HG02870 (cell line): ENCODE measurements around the gene CMTM7.
"Not testable (repeated sequence)": the region's sequence is repeated elsewhere in the genome, so short reads cannot be mapped to it uniquely, and the experiment has no call there.

Experiments used
- ATAC-seq: cut with Tn5 transposase; IDR thresholded peaks from one replicate; pipeline ENCODE4 v1.9.1; 2021; ENCODE audit warnings: mild to moderate bottlenecking, moderate library complexity; ENCODE audit not compliant: unreplicated experiment

Gene CMTM7

DNA sequence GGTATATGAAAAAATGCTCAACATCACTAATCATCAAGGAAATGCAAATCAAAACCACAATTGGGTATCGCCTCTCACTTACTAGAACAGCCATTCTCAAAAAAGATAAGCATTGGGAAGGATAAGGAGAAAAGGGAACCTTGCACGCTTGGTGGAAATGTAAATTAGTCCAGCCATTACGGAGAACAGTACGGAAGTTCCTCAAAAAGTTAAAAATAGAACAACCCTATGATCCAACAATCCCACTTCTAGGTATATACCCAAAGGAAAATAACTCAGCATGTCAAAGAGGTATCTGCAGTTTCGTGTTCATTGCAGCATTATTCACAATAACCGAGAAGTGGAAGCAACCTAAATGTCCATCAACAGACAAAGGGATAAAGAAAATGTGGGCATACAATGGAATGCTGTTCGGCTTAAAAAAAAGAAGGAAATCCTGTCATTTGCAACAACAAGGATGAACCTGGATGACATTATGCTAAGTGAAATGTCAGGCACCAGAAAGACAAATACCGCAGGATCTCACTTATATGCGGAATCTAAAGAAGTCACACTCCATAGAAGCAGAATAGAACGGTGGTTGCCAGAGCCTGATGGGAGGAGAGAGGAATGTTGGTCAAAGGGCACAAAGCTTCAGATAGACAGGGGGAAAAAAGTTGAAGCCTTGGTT, 11.7 kb upstream of the CMTM7 start:
- no peak for ATAC-seq

DNA sequence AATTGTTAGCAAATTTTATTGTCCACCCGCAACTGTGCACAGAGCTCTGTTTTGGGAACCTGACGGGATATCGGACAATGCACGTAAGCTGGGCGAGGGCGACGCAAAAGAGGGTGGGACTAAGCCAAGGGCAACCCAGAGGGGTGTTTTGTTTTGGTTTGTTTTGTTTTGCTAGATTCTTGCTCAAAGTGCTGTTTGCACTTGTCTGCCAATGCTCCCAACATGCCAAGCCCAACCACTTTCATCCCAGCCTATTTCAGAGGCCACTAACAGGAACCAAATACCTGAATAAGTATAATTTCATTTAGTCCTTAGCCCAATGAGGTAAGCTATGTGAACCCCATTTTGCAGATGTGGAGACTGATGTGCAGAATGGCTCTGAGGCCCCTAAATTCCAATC, 9.7 kb upstream of the CMTM7 start:
- no peak for ATAC-seq

DNA sequence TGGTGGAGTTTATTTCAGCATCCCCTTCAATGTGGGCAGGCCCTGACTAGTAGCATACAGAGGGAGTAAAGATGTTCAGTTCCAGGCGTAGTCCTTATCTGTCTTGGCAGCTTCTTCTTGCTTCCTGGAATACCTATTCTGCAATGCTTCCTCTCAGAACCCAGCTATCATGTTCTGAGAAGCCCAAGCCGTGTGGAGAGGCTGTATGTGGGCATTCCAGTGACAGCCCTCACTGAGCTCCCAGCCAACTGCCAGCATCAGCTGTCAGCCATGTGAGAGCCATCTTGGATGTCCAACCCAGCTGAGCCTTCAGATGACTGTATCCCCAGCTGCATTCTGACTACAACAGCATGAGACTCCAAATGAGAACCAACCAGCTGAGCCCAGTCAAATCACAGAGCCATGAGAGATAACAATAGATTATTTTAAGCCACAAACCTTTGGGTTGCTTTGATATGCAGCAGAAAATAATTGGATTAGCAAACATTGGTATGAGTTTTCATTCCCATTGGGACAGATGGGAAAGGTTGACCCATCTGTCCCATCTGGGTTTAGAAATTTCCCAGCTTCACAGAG, 8.4 kb upstream of the CMTM7 start:
- no peak for ATAC-seq

DNA sequence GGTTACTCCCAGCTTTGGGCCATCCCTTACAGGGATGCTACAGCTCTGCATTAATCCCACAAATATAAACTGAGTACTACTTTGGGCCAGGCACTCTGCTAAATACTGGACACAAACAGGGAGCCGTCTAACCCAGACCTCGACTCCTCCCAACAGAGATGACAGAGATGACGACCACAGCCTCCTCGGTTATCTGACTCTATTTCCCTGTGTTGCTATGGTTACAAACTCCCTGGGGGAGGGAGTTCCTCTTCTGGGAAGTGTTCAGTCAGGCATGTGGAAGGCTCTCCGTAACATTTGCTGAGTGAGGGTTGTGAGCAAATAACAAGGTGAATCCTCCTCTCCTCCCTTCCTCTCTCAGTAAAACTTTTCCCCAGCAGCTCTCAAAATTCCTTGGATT, 6.7 kb upstream of the CMTM7 start:
- ATAC-seq = no peak

DNA sequence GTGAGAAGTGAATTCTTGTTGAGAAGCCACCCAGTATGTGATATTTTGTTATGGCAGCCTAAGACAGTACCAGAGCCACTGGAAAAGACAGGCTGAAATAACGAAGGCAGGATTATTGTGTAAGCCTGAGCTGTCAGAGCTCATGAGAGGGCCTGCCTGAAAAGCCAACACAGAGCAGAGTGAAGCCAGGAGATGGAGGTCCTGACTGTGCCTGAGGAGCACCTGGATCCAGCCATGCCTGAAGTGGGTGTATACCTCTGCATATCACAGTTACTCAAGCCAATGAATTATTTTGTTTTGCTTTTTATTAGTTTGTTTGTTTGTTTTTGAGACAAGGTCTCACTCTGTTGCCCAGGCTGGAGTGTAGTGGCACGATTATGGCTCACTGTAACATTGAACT, 4.1 kb upstream of the CMTM7 start:
- no peak for ATAC-seq

DNA sequence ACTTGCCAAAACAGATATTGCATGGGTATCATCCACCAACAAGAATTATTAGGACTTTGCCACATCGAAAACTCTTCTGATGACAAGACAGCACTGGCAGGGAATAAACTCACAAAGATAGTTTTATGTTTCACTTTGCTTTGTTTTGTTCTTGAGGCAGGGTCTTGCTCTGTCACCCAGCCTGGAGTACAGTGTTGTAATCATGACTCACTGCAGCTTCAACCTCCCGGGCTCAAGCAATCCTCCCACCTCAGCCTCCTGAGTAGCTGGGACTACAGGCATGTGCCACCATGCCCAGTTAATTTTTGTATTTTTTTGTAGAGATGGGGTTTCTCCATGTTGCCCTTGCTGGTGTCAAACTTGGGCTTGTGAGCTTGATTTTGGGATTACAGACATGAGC, 2.1 kb upstream of the CMTM7 start:
- ATAC-seq = not testable (repeated sequence)

DNA sequence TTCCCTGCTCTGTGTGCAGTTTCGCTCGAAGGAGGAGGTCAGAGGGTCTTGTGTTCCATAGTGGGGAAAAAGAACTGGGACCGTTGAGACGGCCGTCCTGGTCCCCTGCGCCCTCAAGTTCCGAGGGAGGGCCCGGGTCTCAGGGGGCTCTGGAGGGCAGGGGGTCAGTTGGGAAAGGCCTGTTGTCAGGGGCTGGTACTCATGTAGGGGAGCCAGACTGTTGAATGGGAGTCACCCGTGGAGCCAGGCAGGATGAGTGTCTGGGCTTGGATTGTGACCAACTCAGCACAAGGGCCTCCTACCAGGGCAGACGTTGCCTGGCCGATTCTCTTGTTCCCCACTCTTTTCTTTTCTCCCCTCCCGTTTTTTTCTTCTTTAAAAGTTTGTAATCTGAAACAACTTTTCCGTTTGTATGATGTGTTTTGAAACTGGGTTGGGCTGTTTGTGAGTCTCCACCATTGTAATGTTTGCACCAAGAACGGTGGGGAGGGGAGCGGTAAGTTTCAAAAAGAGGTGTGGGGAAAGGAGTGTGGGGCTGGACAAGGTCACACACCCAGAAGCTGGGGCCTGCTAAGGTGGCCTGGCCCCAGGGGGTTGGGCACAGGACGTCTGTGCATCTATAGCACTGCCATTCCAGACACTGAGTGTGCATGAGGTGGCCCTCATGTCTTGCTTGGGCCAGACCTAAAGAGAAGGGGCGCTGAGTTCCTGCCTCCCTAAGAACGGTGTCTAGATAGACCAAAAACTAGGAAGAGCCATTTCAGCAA, 1.1 kb downstream of the CMTM7 start:
- no peak for ATAC-seq

DNA sequence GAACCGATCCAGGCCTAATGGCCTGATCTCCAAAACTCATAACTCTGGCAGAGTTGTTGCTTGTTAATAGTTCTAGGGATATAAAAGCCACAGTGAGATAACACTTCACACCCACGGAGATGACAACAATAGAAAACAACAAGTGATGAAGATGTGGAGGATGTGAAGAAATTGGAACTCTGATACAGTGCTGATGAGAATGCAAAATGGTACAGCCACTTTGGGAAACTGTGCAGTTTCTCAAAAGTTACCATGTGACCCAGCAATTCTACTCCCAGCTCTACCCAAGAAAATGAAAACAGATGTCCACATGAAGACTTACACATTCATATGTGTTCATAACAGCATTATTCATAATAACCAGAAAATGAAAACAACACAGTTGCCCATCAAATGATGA, 3.8 kb downstream of the CMTM7 start:
- no peak for ATAC-seq

DNA sequence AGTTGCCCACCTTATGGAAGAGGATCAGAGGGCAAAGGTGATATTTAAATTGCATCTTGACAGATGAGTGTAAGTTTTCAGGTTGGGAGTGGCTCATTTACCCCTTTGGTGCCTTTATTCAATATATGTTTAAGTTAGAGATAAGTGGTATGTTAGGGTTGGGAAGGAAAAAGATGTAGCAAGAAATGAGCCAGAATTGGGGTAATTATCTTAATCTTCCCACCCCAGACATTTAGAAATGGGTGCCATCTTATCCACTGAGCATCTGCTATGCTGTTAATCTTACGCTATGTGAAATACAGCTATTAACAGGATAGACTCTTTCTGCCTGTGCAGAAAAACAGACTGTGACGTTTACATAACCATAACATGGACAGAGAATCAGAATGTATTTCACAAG, 6.3 kb downstream of the CMTM7 start:
- no peak for ATAC-seq

DNA sequence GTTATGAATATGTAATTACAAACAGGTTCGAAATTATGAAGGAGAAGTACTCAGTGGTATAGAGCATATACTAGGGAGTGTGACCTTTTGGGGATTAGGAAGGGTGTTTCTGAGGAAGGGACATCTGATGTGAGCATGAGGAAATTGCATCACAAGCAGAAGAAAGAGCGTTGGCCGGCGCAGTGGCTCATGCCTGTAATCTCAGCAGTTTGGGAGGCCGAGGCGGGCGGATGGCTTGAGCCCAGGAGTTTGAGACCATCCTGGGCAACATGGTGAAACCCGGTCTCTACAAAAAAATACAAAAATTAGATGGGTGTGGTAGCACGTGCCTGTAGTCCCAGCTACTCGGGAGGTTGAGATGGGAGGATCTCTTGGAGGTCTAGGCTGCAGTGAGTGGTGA, 6.9 kb downstream of the CMTM7 start:
- ATAC-seq = no peak

DNA sequence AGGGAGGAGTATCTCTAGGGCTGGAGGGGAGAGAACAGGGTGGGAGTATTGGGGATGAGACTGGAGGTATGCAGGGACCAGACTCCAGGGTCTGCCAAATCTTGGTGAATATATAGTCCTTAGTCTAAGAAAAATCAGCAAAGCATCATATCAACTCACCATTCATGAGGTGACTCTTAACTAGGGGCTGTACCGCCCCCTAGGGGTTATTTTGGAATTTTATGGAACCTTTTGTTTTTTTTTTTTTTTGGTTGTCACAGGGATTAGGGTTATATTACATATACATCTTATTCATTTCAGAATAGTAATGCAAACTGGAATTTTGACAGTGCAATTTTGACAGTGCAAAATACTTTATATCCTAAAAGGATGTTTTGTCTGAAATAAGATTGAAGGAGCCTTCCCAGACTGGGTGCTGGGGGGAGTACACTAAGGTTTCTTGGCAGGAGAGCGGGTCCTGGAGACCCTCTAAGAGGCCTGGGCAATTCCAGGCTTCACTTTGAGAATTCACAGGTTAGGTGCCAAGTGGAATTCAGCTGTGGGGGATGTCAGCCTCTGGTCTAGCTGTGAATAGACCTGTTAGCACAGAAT, 7.5 kb downstream of the CMTM7 start:
- no peak for ATAC-seq

DNA sequence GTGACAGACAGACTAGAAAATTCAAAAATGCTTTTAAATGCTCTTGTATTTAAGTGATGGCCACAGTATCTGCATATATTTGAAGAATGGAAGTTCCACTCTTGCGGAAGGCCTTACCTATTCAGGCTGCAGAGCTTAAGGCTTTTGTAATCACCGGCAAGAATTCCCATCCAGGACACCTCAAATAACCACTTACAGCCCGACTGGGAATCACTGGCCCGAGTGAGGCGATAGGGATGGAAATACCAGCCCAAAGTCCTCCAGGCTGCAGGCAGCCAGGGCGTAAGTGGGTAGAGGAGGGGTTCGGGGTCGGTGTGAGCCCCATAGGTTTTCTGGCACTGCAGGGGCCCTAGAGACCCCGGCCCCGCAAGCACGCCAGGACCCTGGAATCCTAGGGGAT, 9.5 kb downstream of the CMTM7 start:
- ATAC-seq = no peak

DNA sequence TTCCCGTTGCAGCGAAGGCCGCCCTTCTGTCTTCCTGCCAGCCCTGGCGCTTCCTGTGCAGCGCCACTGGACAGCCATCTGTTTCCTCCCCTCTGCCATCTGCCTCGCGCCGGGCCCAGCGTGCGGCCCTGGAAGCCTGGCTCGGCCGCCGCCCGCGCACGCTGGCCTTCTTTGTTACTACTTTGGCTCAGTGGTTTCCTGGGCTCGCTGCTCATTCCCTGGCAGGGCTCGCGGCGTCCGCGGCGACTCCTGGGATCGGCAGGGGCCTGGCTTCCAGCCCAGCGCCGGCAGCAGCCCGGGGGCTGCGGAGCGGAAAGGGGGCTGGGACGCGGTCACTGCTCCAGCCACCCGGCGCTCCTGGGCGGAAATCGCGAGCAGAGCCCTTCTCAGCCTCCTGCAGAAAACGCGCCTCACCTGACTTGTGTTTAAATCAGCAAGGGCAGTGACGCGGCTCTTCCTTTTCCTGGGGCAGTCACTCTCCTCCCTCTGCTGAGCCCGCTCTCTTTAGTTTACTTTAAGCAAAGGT, 10.0 kb downstream of the CMTM7 start:
- peak; percentile 65 for ATAC-seq

DNA sequence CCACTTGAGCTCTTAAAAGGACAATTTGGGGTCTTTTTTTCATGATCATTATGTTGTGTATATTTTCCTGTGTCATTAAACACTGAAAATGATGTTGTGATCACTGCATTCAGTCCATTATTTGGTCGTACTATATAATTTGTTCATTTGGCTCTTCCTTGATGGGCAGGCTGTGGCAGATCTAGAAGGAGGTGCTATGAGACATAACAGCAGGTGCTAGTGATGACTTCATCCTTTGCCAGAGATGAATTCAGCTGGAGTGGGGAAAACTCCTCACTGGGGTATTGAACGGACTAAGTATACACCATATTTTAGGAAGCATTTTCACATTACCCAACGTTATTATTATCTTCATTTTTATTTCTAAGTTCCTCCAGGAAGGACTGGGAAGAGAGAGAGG, 12.0 kb downstream of the CMTM7 start:
- ATAC-seq = no peak

DNA sequence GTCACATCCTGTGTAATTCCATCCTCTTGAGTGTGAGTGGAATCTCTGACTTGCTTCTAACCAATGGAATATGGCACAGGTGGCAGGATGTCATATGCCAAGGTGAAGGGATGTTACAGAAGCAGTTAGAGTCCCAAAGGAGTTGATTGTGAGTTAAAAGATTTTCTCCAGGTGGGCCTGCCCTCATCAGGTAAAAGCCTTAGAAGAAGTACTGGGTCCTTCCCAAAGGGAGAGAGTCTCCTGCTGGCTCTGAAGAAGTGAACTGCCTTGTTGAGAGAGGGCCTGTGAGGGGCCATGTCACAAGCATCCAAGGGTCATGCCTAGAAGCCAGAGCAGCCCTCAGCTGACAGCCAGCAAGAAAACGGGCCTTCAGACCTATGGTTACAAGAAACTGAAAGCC, 13.1 kb downstream of the CMTM7 start:
- ATAC-seq = no peak

DNA sequence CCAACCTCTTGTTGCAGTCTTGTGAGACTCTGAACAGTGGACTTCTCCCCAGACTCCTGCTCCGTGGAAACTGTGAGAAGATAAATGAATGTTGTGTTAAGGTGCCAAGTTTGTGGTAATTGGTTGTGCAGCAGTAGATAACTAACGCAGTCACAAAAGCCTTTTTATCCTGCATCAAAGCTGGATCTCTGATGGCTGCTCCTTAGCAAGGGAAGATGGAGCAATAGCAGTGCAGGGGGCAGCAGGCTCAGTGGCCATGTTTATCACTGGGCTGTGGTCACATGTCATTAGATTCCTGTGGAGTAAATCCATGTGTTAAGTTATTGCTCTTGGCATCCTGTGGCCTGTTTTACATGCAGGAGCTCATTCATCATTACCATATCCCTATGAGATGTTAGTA, 13.5 kb downstream of the CMTM7 start:
- ATAC-seq = no peak

DNA sequence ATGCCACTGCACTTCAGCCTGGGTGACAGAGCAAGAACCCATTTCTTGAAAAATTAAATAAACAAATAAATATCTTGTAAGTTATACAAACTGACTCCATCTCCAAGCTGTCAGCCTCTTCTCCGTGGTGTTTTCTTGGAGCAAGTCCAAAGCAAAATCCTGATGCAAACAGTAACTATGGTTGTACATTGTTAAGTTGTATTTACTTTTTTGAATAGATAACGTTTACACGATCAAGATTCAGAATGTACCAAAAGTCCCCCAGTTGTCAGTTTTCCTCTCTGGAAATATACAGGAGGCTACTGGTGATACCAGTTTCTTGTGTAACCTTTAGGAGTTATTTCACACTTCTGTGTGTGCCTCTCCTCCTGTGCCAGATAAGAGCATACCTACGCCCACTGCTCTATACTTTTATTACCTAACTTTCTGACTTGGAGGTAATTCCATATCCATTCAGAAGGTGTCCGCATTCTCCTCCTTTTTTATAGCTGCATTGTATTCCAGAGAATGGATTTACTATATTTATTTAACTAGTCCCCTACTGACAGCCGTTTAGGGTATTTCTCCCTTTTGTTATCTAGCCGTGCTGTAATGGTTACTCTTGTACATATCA, 14.2 kb downstream of the CMTM7 start:
- no peak for ATAC-seq

DNA sequence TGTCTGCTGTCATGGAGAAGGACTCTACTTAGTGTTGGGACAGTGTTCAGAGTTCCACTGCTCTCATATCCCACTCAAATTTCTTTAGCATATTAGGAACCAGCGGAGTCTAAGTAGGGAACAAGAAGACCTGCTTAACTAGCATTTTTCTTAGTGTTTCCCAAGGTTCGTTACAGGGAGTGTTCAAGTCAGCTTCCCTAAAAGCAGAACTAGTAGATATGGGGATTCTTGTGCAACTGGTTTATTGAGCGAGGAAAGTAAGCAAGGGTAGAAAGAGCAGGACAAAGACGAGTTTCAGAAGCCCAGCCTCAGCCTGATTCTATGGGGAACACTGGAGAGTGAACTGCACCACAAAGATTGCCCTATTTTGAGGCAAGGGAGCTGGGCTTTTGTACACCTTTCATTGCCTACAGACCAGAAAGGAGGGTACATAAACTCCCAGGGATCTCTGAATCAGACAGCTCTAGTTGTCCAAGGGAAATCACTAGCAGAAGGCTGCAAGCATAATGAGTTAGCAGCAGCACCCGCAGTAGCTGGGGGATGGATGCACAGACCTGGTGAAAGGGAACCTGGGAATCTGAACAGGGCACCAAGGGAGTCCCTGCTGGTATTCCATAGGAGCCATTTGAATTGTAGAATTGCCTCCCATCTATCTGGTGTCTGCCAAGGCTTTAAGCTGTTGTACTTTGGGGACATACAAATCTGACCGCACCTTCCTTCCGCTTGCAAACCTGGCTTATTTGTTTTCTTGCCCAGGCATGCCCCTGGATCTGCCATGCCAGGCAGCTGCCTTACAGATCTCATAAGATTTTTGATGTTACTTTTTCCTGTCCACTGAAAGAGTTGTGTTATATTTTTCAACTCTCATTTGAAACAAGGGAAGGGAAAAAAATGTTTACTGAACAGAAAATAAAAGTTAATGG, 15.1 kb downstream of the CMTM7 start:
- ATAC-seq = no peak

DNA sequence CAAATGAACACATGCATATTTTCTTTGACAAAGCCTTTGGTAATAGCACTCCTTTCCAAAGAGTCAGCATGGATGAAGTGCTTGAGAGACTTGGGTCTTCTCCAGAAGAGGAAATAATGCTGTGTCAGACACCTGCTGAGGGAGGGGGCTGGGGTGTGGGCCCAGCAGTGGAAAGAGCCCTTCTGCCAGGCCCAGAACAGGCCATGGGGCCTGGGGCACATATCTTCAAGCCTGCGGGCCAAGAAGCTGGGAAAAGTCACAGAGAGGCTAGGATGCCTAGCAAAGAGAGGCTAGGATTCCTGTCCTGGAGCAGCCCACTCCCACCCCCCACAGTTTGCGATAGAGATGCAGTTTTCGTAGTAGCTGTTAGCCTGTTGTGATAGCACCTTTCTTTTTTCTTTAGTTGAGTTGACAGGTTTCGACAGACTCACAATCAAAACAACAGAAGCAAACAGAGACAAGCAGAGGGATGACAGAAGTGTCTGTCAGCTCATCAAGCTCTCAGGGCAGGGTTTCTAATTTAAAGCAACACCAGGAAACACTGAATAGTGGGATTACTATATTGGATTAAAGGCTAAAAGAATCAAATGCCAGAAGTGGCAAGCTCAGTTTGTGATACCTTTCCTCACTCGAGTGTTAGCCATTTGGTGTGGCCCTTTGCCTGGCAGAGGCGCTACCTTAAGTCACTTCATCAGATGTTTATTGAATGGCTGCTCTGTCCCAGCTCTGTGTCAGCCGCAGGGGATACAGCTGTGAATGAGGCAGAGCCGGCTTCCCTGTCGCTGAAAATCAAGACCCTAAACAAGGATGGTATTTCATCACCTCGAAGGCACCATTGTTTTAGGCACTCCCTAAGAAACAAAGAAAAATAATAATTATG, 19.0 kb downstream of the CMTM7 start:
- no peak for ATAC-seq
